IMR-90 (cell line): ENCODE results near the gene MRPL20. TPM values are rescaled to one million over a fixed set of nuclear protein-coding genes. Genes with fewer than 3 reads are reported as not detected.

Source experiments
- ATAC-seq: fragments of 200-7000 bp; cut with Tn5 transposase; 2 replicates; pipeline ENCODE4 v1.9.1; 2020; ENCODE audit warnings: low read depth, mild to moderate bottlenecking, moderate library complexity
- BruUV-seq: library from RNA; stranded (reverse); fragments of 400-500 nt; replicated peaks from 2 replicates; lab custom pipeline; 2021; lab: Mats Ljungman, UMichigan
- CTCF ChIA-PET: fragments of 300-600 bp; formaldehyde crosslinking; extraction: SDS; loops from one replicate; lab custom pipeline; 2021; ENCODE audit warnings: antibody characterized with exemption; lab: Yijun Ruan, JAX
- POLR2A ChIA-PET: fragments of 300-600 bp; sonication (Branson Sonifier 250); formaldehyde crosslinking; loops from one replicate; lab custom pipeline; 2022; ENCODE audit warnings: antibody characterized with exemption; ENCODE audit not compliant: unreplicated experiment; lab: Charles Lee
- DNase-seq: peaks from one replicate; pipeline ENCODE4 v3.0.0; 2013
- H2AFZ ChIP-seq: replicated peaks from 2 replicates; pipeline ENCODE3; 2013; ENCODE audit warnings: low read length, mild to moderate bottlenecking; ENCODE audit not compliant: poor library complexity
- H2AK5ac ChIP-seq: 2 replicates; pipeline ENCODE4 v1.6.1; 2013; ENCODE audit warnings: low read depth, low read length, inconsistent platforms
- H2AK9ac ChIP-seq: replicated peaks from 2 replicates; pipeline ENCODE3; 2013; ENCODE audit warnings: mild to moderate bottlenecking, low read depth, low read length, moderate library complexity; ENCODE audit not compliant: poor library complexity
- H2BK120ac ChIP-seq: 2 replicates; pipeline ENCODE4 v1.6.1; 2013; ENCODE audit warnings: low read depth, low read length, inconsistent platforms
- H2BK15ac ChIP-seq: 3 replicates; pipeline ENCODE4 v1.6.1; 2013; ENCODE audit warnings: low read depth, low read length, inconsistent platforms
- H2BK20ac ChIP-seq: 2 replicates; pipeline ENCODE4 v1.6.1; 2013; ENCODE audit warnings: low read depth, mild to moderate bottlenecking, inconsistent platforms, low read length, moderate library complexity
- H2BK5ac ChIP-seq: 2 replicates; pipeline ENCODE4 v1.6.1; 2013; ENCODE audit warnings: mild to moderate bottlenecking, low read depth, low read length, inconsistent platforms; ENCODE audit not compliant: poor library complexity, severe bottlenecking
- H3K14ac ChIP-seq: replicated peaks from 2 replicates; pipeline ENCODE4 v1.6.1; 2013; ENCODE audit warnings: low read depth, low read length, inconsistent platforms
- H3K18ac ChIP-seq: 2 replicates; pipeline ENCODE4 v1.6.1; 2013; ENCODE audit warnings: low read depth, low read length, control low read depth
- H3K23ac ChIP-seq: 2 replicates; pipeline ENCODE4 v1.6.1; 2013; ENCODE audit warnings: low read depth, low read length, inconsistent platforms
- H3K27ac ChIP-seq: 2 replicates; pipeline ENCODE4 v1.5.1; 2013; ENCODE audit warnings: mild to moderate bottlenecking, control low read depth, low read length; ENCODE audit not compliant: insufficient read depth
- H3K27me3 ChIP-seq: 2 replicates; pipeline ENCODE4 v1.6.1; 2013; ENCODE audit warnings: low read length; ENCODE audit not compliant: control insufficient read depth, insufficient read depth
- H3K36me3 ChIP-seq: 2 replicates; pipeline ENCODE4 v1.6.1; 2013; ENCODE audit warnings: low read length, mixed read lengths; ENCODE audit not compliant: control insufficient read depth, insufficient read depth
- H3K4ac ChIP-seq: 2 replicates; pipeline ENCODE4 v1.6.1; 2013; ENCODE audit warnings: low read depth, low read length, inconsistent platforms
- H3K4me1 ChIP-seq: 2 replicates; pipeline ENCODE4 v1.6.1; 2013; ENCODE audit warnings: low read length, mixed read lengths; ENCODE audit not compliant: control insufficient read depth, insufficient read depth
- H3K4me2 ChIP-seq: 2 replicates; pipeline ENCODE4 v1.6.1; 2013; ENCODE audit warnings: low read depth, mild to moderate bottlenecking, control low read depth, low read length, moderate library complexity
- H3K4me3 ChIP-seq: 2 replicates; pipeline ENCODE4 v1.5.1; 2013; ENCODE audit warnings: low read depth, mild to moderate bottlenecking, control low read depth, low read length, moderate library complexity; ENCODE audit not compliant: insufficient read depth
- H3K56ac ChIP-seq: 2 replicates; pipeline ENCODE4 v1.6.1; 2013; ENCODE audit warnings: low read length, inconsistent platforms; ENCODE audit not compliant: insufficient read depth; ENCODE audit errors: extremely low read depth
- H3K79me1 ChIP-seq, 2 experiments: 2 replicates each; pipeline ENCODE4 v1.6.1; 2013; ENCODE audit warnings: low read length in 2 of 2, inconsistent platforms in 1 of 2, low read depth in 1 of 2
- H3K9ac ChIP-seq: 2 replicates; pipeline ENCODE4 v1.6.1; 2013; ENCODE audit warnings: low read depth, low read length, control low read depth
- H3K9me1 ChIP-seq: 2 replicates; pipeline ENCODE4 v1.6.1; 2013; ENCODE audit warnings: low read length, inconsistent platforms; ENCODE audit not compliant: insufficient read depth
- H3K9me3 ChIP-seq: 2 replicates; pipeline ENCODE4 v1.6.1; 2013; ENCODE audit warnings: low read length; ENCODE audit not compliant: control insufficient read depth, insufficient read depth
- H4K20me1 ChIP-seq: 2 replicates; pipeline ENCODE4 v1.6.1; 2013; ENCODE audit warnings: low read length, inconsistent platforms; ENCODE audit not compliant: insufficient read depth
- H4K5ac ChIP-seq: 2 replicates; pipeline ENCODE4 v1.6.1; 2013; ENCODE audit warnings: mild to moderate bottlenecking, low read depth, low read length, control low read depth
- H4K8ac ChIP-seq, 2 experiments: 2 replicates each; pipeline ENCODE4 v1.6.1; 2013; ENCODE audit warnings: low read depth in 2 of 2, low read length in 2 of 2, control low read depth in 1 of 2, inconsistent platforms in 1 of 2
- H4K91ac ChIP-seq: 2 replicates; pipeline ENCODE4 v1.6.1; 2013; ENCODE audit warnings: low read depth, low read length, inconsistent platforms; ENCODE audit not compliant: insufficient read depth
- BHLHE40 ChIP-seq: fragments of 150-350 bp; IDR thresholded peaks from 2 replicates; pipeline ENCODE4 v1.6.1; 2016; ENCODE audit warnings: mild to moderate bottlenecking, low read depth, low read length
- CEBPB ChIP-seq: IDR thresholded peaks from 2 replicates; pipeline ENCODE4 v1.6.1; 2012; ENCODE audit warnings: low read depth, low read length, improper control_type of control experiment
- FOS ChIP-seq: fragments of 150-350 bp; IDR thresholded peaks from 2 replicates; pipeline ENCODE4 v1.6.1; 2016; ENCODE audit warnings: low read depth, low read length
- WGBS, 2 experiments: methylation state at CpG; one replicate each; pipeline versions ENCODE4 v1.1.5 to v1.1.7; 2013; ENCODE audit warnings: missing lambda C conversion rate in 2 of 2; ENCODE audit not compliant: insufficient read length in 1 of 2; ENCODE audit errors: extremely low coverage in 2 of 2; 5-methylcytosine and 5-hydroxymethylcytosine counted together
- dilution Hi-C: fragments of 300-500 bp; cut with HindIII; formaldehyde crosslinking; loops from one replicate; pipeline ENCODE4 v1.14.3; 2018; ENCODE audit warnings: low sequenced_read_pairs; ENCODE audit not compliant: unreplicated experiment
- in situ Hi-C: fragments of 300-500 bp; cut with MboI; formaldehyde crosslinking; loops from 3 replicates; pipeline ENCODE4 v1.14.3; 2019; ENCODE audit warnings: low sequenced_read_pairs, inconsistent platforms, mixed read lengths
- intact Hi-C: fragments of 100-400 bp; cut with micrococcal nuclease; formaldehyde crosslinking; loops from 2 replicates; pipeline ENCODE4 v1.10.0; 2022
- polyA plus RNA-seq, 3 experiments: library from polyadenylated mRNA; depleted of rRNA; stranded (reverse); fragments of >200 nt; gene quantifications; 2 replicates each; pipeline ENCODE4 v1.2.3, GENCODE V29; 2012; ENCODE audit warnings: low replicate concordance in 1 of 3
- total RNA-seq: library from RNA; depleted of rRNA; stranded (reverse); fragments of >200 nt; gene quantifications from 2 replicates; pipeline ENCODE4 v1.2.3, GENCODE V29; 2012

The MRPL20 gene
- total and polyA plus RNA-seq, 2 of the 4 experiments (the other 2 are of a cell fraction): 141 to 157 TPM

GRCh38 chr1:1437904-1438376 is 30.8 kb upstream of the MRPL20 start:
- H3K27me3 ChIP-seq: no peaks in the 10 kb centered on the region; the same call in 1 of the 2 replicates
- TF ChIP-seq BHLHE40 (no peak), FOS (no peak), CEBPB (no peak)
- no peaks in the 10 kb centered on the region for H3K36me3 ChIP-seq
- in situ Hi-C loops (no loop called here), dilution Hi-C loops (no loop called here), intact Hi-C loops (no loop called here)
- no peak overlapping the region for H3K23ac ChIP-seq
- no peak overlapping the region for H2BK15ac ChIP-seq
- no peak overlapping the region for H2BK5ac ChIP-seq
- no peak overlapping the region for H3K18ac ChIP-seq
- POLR2A ChIA-PET: no interaction called here
- H3K4ac ChIP-seq: no peak overlapping the region
- H4K91ac ChIP-seq: no peak overlapping the region
- H3K56ac ChIP-seq: no peak overlapping the region
- H3K27ac ChIP-seq: no peak overlapping the region
- H3K9me3 ChIP-seq: no peaks in the 10 kb centered on the region
- H3K4me1 ChIP-seq: peaks cover 10% of the 10 kb centered on the region; the same call in 1 of the 2 replicates
- no peaks in the 10 kb centered on the region for H4K20me1 ChIP-seq
- no peak overlapping the region for H2AFZ ChIP-seq
- H2AK9ac ChIP-seq: no peak overlapping the region
- H2AK5ac ChIP-seq: no peak overlapping the region
- CTCF ChIA-PET: no interaction called here
- 0 out of 4 replicates have a peak, but pooled peaks cover 0 to 3% of the 10 kb centered on the region in 2 experiments for H3K79me1 ChIP-seq
- 0 out of 2 replicates have a peak, but pooled peaks cover 7% of the 10 kb centered on the region for H3K9me1 ChIP-seq
- no TSS peak for BruUV-seq
- no peak overlapping the region for H3K14ac ChIP-seq
- no peak overlapping the region for H4K5ac ChIP-seq
- no peak overlapping the region for H3K4me3 ChIP-seq
- no peak overlapping the region for H3K9ac ChIP-seq
- no peak overlapping the region for H3K4me2 ChIP-seq
- no peak for DNase-seq
- no peak overlapping the region for H2BK120ac ChIP-seq
- no peak for ATAC-seq
- no peak overlapping the region for H4K8ac ChIP-seq
- no peak overlapping the region for H2BK20ac ChIP-seq
- WGBS, 2 experiments: 60% methylated on average over 2 of the region's 11 CpGs; no CpG with 5 or more reads in 1 of the 2 experiments
